Measurements from ENCODE around the gene THEM4. TPM values are rescaled to one million over a fixed set of nuclear protein-coding genes. Genes with fewer than 3 reads are reported as not detected.

Gene THEM4
- total and polyA plus RNA-seq, 12 donors, result 13.9 to 32.5 (median 16.2) TPM

DNA sequence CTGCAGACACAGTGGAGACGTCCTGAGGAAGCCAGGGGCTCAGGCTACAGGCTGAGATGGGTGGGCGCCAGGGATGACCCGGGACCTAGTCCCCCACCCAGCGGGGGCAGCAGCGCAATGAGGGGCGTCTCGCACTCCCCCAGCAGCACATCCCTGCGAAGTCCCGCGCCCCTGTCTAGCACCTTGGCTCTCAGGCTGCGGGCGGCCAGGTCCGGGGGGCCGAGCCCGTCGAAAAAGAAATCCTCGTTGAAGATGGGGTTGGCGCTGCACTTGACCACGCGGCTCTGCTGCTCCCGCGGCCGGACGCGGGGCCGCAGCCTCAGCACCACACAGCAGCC lies 71.5 kb downstream of the THEM4 start:
- Histone ChIP-seq H3K27me3 (peaks cover 13 to 61% (median 42%) of the 10 kb centered on the region in 7 donors), H3K27ac (peak overlapping the region in 1 of 10 donors; percentile 56), H3K36me3 (no peaks in the 10 kb centered on the region), H3K4me3 (peak overlapping the region; percentile 28 to 58 (median 50)), H3K9me3 (no peaks in the 10 kb centered on the region), H3K4me1 (peaks cover 6 to 36% (median 21%) of the 10 kb centered on the region in 9 donors)
- TF ChIP-seq, protein P1, sequence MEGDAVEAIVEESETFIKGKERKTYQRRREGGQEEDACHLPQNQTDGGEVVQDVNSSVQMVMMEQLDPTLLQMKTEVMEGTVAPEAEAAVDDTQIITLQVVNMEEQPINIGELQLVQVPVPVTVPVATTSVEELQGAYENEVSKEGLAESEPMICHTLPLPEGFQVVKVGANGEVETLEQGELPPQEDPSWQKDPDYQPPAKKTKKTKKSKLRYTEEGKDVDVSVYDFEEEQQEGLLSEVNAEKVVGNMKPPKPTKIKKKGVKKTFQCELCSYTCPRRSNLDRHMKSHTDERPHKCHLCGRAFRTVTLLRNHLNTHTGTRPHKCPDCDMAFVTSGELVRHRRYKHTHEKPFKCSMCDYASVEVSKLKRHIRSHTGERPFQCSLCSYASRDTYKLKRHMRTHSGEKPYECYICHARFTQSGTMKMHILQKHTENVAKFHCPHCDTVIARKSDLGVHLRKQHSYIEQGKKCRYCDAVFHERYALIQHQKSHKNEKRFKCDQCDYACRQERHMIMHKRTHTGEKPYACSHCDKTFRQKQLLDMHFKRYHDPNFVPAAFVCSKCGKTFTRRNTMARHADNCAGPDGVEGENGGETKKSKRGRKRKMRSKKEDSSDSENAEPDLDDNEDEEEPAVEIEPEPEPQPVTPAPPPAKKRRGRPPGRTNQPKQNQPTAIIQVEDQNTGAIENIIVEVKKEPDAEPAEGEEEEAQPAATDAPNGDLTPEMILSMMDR (IDR thresholded peaks at IDR 0.05), result no peak
- WGBS, 2 donors, result 1 to 8% methylated on average over 25 to 26 of the region's 26 CpGs
- peak in 1 of 8 donors; percentile 7 for ATAC-seq
- DNase-seq, result no peak
- intact Hi-C loops (cut with DNase I), result loop anchor here in 7 of 10 donors (5.0 to 10.0 kb wide), 9 partner anchors 143 to 393 kb away; partner anchors contain the start of gene POGZ (in 1 of the 7)

DNA sequence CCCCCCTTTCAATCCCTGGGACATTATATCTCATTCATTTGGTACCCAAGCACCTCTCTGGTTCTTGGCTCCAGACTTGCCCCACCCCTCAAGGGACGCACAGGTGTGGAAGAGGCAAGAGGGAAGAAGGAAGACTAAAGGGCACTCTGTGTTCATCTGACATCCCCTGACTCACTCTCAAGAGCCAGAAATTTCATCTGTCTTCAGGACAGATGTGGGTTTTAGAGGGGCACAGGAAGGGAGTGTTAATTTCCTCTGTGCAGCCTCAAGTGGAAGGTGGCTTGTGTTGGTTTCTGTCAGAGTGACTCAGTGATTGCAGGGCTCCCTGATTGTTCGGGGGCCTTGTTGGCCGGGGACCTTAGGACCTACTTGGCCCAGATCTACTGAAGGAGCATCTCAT lies 72.1 kb downstream of the THEM4 start:
- TF ChIP-seq, protein P1 (IDR thresholded peaks at IDR 0.05), result no peak
- H3K9me3 ChIP-seq, result no peaks in the 10 kb centered on the region
- no peak overlapping the region for H3K27ac ChIP-seq
- ATAC-seq (no peak), DNase-seq (no peak)
- H3K4me3 ChIP-seq, result no peak overlapping the region
- intact Hi-C loops (cut with DNase I), result loop anchor here in 7 of 10 donors (5.0 to 10.0 kb wide), 9 partner anchors 142 to 392 kb away; partner anchors contain the start of gene POGZ (in 1 of the 7)
- H3K4me1 ChIP-seq, result peaks cover 6 to 42% (median 23%) of the 10 kb centered on the region in 9 donors
- no peaks in the 10 kb centered on the region for H3K36me3 ChIP-seq
- H3K27me3 ChIP-seq, result peaks cover 13 to 56% (median 40%) of the 10 kb centered on the region in 7 donors
- WGBS, 2 donors, result 55 to 57% methylated on average over 3 of the region's 3 CpGs

DNA sequence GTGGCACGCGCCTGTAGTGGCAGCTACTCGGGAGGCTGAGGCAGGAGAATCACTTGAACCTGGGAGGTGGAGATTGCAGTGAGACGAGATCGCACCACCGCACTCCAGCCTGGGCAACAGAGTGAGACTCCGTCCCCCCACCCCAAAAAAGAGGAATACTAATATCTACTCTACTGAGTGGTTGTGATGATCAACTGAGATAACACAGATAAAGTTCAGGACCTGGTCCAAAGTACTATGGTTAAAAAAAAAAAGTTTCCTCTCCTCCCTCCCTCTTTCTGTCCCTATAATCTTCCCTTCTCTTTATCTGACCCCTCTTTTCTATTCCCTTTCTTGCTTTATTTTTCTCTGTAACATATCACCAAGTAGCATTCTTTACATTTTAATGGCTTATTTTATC lies 73.7 kb downstream of the THEM4 start:
- Histone ChIP-seq H3K36me3 (no peaks in the 10 kb centered on the region), H3K27me3 (peaks cover 13 to 44% (median 36%) of the 10 kb centered on the region in 7 donors), H3K4me3 (no peak overlapping the region), H3K4me1 (peaks cover 6 to 43% (median 26%) of the 10 kb centered on the region in 9 donors), H3K9me3 (no peaks in the 10 kb centered on the region), H3K27ac (no peak overlapping the region)
- no peak for DNase-seq
- 94 to 96% methylated on average over 7 of the region's 7 CpGs for WGBS, 2 donors
- intact Hi-C loops (cut with DNase I), result loop anchor here in 7 of 10 donors (5.0 to 10.0 kb wide), 9 partner anchors 141 to 391 kb away; partner anchors contain the start of gene POGZ (in 1 of the 7)
- TF ChIP-seq, protein P1 (IDR thresholded peaks at IDR 0.05), result no peak
- no peak for ATAC-seq

DNA sequence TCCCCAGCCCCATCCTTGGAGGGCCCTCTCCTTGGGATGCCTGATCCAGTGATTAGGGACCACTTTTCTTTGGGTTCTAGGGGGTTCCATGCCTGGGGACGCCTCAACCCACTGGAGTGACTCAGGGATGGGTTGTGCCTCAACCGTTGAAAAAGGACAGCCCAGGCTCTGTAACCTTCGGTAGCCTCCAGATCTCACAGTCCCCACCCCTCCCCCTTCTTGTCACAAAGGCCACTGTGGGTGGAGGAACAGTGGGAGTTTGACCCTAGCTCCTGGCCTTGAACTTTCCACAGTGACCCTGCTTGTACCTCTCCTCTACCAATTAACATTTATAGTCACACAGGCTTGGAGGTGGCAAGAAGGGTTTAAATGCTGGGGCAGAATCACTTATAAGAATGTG lies 75.1 kb downstream of the THEM4 start:
- no peak for ATAC-seq
- H3K4me3 ChIP-seq, result no peak overlapping the region
- no peaks in the 10 kb centered on the region for H3K36me3 ChIP-seq
- peaks cover 6 to 43% (median 24%) of the 10 kb centered on the region in 9 donors for H3K4me1 ChIP-seq
- no peaks in the 10 kb centered on the region for H3K9me3 ChIP-seq
- DNase-seq, result no peak
- TF ChIP-seq, protein P1 (IDR thresholded peaks at IDR 0.05), result no peak
- H3K27ac ChIP-seq, result no peak overlapping the region
- intact Hi-C loops (cut with DNase I), result loop anchor here in 5 of 10 donors (5.0 to 10.0 kb wide), 7 partner anchors 97 to 389 kb away; partner anchors contain the start of gene POGZ (in 1 of the 5)
- WGBS, 2 donors, result 60 to 74% methylated on average over 3 of the region's 3 CpGs
- H3K27me3 ChIP-seq, result peaks cover 13 to 30% (median 22%) of the 10 kb centered on the region in 7 donors

All from heart right ventricle (tissue), 16 donors.